ENCODE measurements around the gene ABHD15. TPM values are rescaled to one million over a fixed set of nuclear protein-coding genes. Genes with fewer than 3 reads are reported as not detected.
A peak's percentile ranks its signal among the peaks of the same experiment; 100 is the strongest.

The ABHD15 gene
- total RNA-seq, 1 donor from 2014 or later: 5.3 TPM

DNA sequence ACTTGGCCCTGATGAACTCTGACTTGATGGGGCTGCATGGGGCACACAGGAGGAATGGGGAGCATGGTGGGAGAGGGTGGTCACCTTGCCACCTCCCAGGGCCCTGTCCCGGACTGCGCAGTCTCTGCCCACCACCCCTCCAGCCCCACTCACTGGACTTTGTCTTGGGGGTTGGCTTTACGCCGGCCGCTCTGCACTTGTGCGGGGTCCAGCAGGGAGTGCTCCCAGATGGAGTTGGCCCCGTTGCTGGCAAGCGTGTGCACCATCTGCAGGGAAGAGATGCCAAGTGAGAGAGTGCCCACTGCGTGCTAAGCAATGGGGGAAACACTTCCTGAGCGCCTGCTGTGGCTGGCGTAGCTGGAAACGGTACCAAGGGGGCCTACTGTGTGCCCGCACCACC is 15.9 kb upstream of the ABHD15 start:
- TF ChIP-seq, protein P1, sequence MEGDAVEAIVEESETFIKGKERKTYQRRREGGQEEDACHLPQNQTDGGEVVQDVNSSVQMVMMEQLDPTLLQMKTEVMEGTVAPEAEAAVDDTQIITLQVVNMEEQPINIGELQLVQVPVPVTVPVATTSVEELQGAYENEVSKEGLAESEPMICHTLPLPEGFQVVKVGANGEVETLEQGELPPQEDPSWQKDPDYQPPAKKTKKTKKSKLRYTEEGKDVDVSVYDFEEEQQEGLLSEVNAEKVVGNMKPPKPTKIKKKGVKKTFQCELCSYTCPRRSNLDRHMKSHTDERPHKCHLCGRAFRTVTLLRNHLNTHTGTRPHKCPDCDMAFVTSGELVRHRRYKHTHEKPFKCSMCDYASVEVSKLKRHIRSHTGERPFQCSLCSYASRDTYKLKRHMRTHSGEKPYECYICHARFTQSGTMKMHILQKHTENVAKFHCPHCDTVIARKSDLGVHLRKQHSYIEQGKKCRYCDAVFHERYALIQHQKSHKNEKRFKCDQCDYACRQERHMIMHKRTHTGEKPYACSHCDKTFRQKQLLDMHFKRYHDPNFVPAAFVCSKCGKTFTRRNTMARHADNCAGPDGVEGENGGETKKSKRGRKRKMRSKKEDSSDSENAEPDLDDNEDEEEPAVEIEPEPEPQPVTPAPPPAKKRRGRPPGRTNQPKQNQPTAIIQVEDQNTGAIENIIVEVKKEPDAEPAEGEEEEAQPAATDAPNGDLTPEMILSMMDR (IDR thresholded peaks at IDR 0.05; ENCODE audit: unreplicated experiment): no peak
- Mint-ChIP-seq H3K9me3 (ENCODE audit: low read depth) (no peaks in the 10 kb centered on the region), H3K36me3 (ENCODE audit: insufficient read depth) (peaks cover 13% of the 10 kb centered on the region), H3K27ac (no peak overlapping the region), H3K4me1 (ENCODE audit: low read depth) (peaks cover 9% of the 10 kb centered on the region), H3K27me3 (no peaks in the 10 kb centered on the region), H3K4me3 (ENCODE audit: low read depth) (no peak overlapping the region)
- DNase-seq (ENCODE audit: low spot score, unreplicated experiment): no peak

DNA sequence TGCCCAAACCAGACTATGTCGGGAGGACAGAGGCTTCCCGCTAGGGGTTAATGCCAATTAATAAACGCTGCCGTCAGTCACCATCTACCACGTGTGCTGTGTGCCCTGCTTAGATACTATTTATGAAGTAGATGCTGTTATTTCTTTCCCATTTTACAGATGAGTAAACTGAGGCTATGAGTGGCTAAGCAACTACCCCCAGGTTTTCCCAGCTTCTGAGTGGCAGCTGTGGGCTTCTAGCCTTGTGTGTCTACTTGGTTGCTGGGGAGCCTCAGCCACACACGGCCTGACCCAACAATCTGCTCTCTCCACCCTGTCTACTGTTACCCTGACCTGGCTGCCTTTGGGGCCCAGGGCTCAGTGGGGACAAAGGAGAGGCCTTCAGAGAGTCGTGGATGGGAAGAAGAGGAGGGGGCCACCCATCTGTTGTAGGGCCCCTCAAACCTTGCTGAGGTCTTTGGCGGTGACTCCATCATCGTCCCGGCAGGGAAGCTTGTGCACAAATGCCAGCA is 15.5 kb upstream of the ABHD15 start:
- H3K36me3 Mint-ChIP-seq (ENCODE audit: insufficient read depth): peaks cover 14% of the 10 kb centered on the region
- peaks cover 9% of the 10 kb centered on the region for H3K4me1 Mint-ChIP-seq (ENCODE audit: low read depth)
- no peak overlapping the region for H3K4me3 Mint-ChIP-seq (ENCODE audit: low read depth)
- TF ChIP-seq, protein P1 (IDR thresholded peaks at IDR 0.05; ENCODE audit: unreplicated experiment): no peak
- no peaks in the 10 kb centered on the region for H3K27me3 Mint-ChIP-seq
- DNase-seq (ENCODE audit: low spot score, unreplicated experiment): no peak
- no peak overlapping the region for H3K27ac Mint-ChIP-seq
- H3K9me3 Mint-ChIP-seq (ENCODE audit: low read depth): no peaks in the 10 kb centered on the region

DNA sequence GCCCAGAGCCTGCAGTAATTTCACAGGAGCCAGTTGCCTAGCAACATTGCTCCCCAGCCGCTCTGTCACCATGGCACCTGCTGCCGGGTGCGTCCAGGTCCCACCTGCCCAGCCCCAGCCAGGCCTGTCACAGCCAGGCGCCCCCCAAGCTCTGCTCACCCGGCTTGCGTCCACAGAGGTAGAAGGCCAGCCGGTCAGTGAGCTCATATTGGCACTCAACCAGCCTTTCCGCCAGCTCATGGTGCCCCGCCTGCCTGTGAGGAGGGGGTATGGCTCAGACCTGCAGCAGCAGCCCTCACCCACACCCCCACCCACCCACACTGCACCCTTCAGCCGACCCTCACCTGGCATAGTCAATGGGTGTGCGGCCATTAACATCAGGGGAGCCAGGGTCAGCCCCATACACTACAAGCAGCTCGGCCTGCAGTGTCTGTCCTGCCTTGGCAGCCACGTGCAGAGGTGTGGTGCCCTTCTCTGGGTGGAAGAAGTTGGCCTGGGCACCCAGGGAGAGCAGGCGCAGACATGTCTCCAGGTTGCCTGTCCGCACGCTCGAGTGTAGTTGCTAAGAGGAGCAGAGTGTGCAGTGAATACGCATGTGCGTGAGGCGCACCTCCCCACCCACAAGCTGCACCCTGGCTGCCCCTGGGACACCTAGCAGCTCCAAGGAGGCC is 14.9 kb upstream of the ABHD15 start:
- H3K4me1 Mint-ChIP-seq (ENCODE audit: low read depth): peaks cover 9% of the 10 kb centered on the region
- TF ChIP-seq, protein P1 (IDR thresholded peaks at IDR 0.05; ENCODE audit: unreplicated experiment): no peak
- no peak overlapping the region for H3K27ac Mint-ChIP-seq
- no peak for DNase-seq (ENCODE audit: low spot score, unreplicated experiment)
- no peak overlapping the region for H3K4me3 Mint-ChIP-seq (ENCODE audit: low read depth)
- no peaks in the 10 kb centered on the region for H3K27me3 Mint-ChIP-seq
- no peaks in the 10 kb centered on the region for H3K9me3 Mint-ChIP-seq (ENCODE audit: low read depth)
- peaks cover 14% of the 10 kb centered on the region for H3K36me3 Mint-ChIP-seq (ENCODE audit: insufficient read depth)

DNA sequence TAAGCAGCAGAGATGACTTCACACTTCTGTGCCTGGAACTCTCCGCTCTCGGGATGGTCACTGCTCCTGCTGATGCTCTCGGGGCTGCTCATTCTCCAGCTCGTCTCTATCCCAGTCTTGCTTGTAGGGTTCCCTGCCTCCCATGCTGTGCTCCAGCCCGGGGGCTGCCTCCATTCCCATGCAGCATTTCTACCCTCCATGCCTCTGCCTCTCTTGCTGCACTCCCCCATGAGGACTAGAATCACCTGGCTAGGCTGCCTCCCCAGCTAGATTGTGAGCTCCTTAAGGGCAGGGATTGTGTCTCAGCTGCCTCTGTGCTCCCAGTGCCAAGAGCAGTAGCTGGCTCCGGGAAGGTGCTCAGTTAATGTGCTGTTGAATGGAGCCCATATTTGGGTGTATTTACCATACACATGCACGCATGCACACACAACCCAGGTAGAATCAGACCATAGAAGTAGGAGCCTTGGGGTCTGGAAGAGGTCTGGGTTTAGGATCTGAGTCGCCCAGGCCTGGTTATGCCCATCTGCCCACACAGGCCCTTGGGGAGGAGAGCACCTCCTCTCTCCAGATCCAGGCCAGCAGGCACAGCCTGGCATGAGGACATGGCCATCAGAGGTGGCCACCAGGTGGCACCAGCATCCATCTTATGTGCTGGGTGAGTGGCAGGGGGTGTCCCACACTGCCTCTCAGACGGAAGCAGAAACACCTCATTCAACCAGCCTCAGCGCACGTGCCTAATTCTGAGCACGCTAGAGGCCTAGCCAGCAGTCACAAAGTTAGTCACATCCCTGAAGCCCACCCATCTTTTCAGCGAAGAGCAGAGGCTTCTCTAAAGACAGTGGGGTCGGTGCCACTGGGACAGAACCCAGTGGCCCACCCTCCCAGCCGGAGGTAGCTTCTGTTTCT is 13.3 kb upstream of the ABHD15 start:
- Mint-ChIP-seq H3K27me3 (no peaks in the 10 kb centered on the region), H3K4me3 (ENCODE audit: low read depth) (no peak overlapping the region), H3K36me3 (ENCODE audit: insufficient read depth) (peaks cover 14% of the 10 kb centered on the region), H3K9me3 (ENCODE audit: low read depth) (no peaks in the 10 kb centered on the region), H3K4me1 (ENCODE audit: low read depth) (peaks cover 11% of the 10 kb centered on the region), H3K27ac (no peak overlapping the region)
- TF ChIP-seq, protein P1 (IDR thresholded peaks at IDR 0.05; ENCODE audit: unreplicated experiment): peak; percentile 75
- DNase-seq (ENCODE audit: low spot score, unreplicated experiment): peak; percentile 57
